ENCODE measurements around the gene MRPL20. TPM values are rescaled to one million over a fixed set of nuclear protein-coding genes. Genes with fewer than 3 reads are reported as not detected.
A peak's percentile ranks its signal among the peaks of the same experiment; 100 is the strongest.

MRPL20 gene
- total and polyA plus RNA-seq, 10 donors = 67.4 to 168 (median 101) TPM

- no peaks in the 10 kb centered on the region for H3K36me3 ChIP-seq
- DNase-seq = peak; percentile 74
- 42 to 63% (median 46%) methylated on average over 16 to 34 of the region's 34 CpGs for WGBS, 5 donors
- peak overlapping the region in 7 of 8 donors; percentile 17 to 82 (median 75) for H3K27ac ChIP-seq
- peaks cover 38 to 92% (median 71%) of the 10 kb centered on the region in 6 donors for H3K4me1 ChIP-seq
- intact Hi-C loops (cut with DNase I; ENCODE audit: low total_unique reads) = no loop called here
- H3K9me3 ChIP-seq = no peaks in the 10 kb centered on the region
- H3K27me3 ChIP-seq (replicated peaks in 1 of 7) = peaks cover 0 to 99% (median 40%) of the 10 kb centered on the region in 7 donors
- TF ChIP-seq CTCF (IDR thresholded peaks at IDR 0.05 in 8 of 11, conservative IDR thresholded peaks at IDR 0.05 in 3 of 11) = no peak
- peak; percentile 19 to 75 (median 68) for TF ChIP-seq POLR2AphosphoS5 (IDR thresholded peaks at IDR 0.05)
- H3K4me3 ChIP-seq = peak overlapping the region in 1 of 8 donors; percentile 7
Observed at GRCh38 chr1:1432951-1433803, 26.1 kb upstream of the MRPL20 start.

GRCh38 chr1:1432274-1432950 is 25.3 kb upstream of the MRPL20 start:
- Histone ChIP-seq H3K27me3 (replicated peaks in 1 of 7) (peaks cover 0 to 98% (median 37%) of the 10 kb centered on the region in 7 donors), H3K27ac (peak overlapping the region in 7 of 8 donors; percentile 58 to 82 (median 75)), H3K36me3 (no peaks in the 10 kb centered on the region), H3K9me3 (no peaks in the 10 kb centered on the region), H3K4me1 (peaks cover 38 to 91% (median 71%) of the 10 kb centered on the region in 6 donors), H3K4me3 (no peak overlapping the region)
- peak; percentile 62 for DNase-seq
- intact Hi-C loops (cut with DNase I; ENCODE audit: low total_unique reads) = no loop called here
- TF ChIP-seq POLR2AphosphoS5 (IDR thresholded peaks at IDR 0.05) = no peak
- TF ChIP-seq CTCF (IDR thresholded peaks at IDR 0.05 in 8 of 11, conservative IDR thresholded peaks at IDR 0.05 in 3 of 11) = no peak
- TF ChIP-seq POLR2A (IDR thresholded peaks at IDR 0.05) = no peak
- 63 to 75% (median 68%) methylated on average over 26 to 28 of the region's 28 CpGs for WGBS, 5 donors

- Histone ChIP-seq H3K4me3 (no peak overlapping the region), H3K9me3 (no peaks in the 10 kb centered on the region), H3K27ac (peak overlapping the region in 7 of 8 donors; percentile 58 to 82 (median 75)), H3K4me1 (peaks cover 38 to 88% (median 68%) of the 10 kb centered on the region in 6 donors), H3K36me3 (no peaks in the 10 kb centered on the region), H3K27me3 (replicated peaks in 1 of 7) (peaks cover 0 to 98% (median 35%) of the 10 kb centered on the region in 7 donors)
- 46 to 70% (median 60%) methylated on average over 5 of the region's 5 CpGs for WGBS, 5 donors
- intact Hi-C loops (cut with DNase I; ENCODE audit: low total_unique reads) = no loop called here
- TF ChIP-seq POLR2AphosphoS5 (IDR thresholded peaks at IDR 0.05) = peak in 2 of 3 donors; percentile 32 to 60
- TF ChIP-seq CTCF (IDR thresholded peaks at IDR 0.05 in 8 of 11, conservative IDR thresholded peaks at IDR 0.05 in 3 of 11) = no peak
- DNase-seq = peak; percentile 72
Observed at GRCh38 chr1:1431845-1432273, 24.8 kb upstream of the MRPL20 start.

Data from spleen (tissue), 11 donors.